Left renal cortex interstitium (tissue), 4 donors: Measurements from ENCODE around the gene KRTAP10-5. TPM values are rescaled to one million over a fixed set of nuclear protein-coding genes. Genes with fewer than 3 reads are reported as not detected.
"Not testable (repeated sequence)": the region's sequence is repeated elsewhere in the genome, so short reads cannot be mapped to it uniquely, and the experiment has no call there.

Experiments used
- DNase-seq, 4 donors: peaks; one replicate each; pipeline ENCODE4 v3.0.0-alpha.2; 2013; ENCODE audit warnings: low read depth in 4 of 4, low spot score in 2 of 4, missing footprints in 1 of 4
- polyA plus RNA-seq, 4 donors: library from polyadenylated mRNA; unstranded; fragments of 120-200 nt; gene quantifications; one replicate each; pipeline ENCODE4 v1.2.1, GENCODE V29; 2013; ENCODE audit not compliant: insufficient read length in 4 of 4

The KRTAP10-5 gene
- not detected for polyA plus RNA-seq

DNA sequence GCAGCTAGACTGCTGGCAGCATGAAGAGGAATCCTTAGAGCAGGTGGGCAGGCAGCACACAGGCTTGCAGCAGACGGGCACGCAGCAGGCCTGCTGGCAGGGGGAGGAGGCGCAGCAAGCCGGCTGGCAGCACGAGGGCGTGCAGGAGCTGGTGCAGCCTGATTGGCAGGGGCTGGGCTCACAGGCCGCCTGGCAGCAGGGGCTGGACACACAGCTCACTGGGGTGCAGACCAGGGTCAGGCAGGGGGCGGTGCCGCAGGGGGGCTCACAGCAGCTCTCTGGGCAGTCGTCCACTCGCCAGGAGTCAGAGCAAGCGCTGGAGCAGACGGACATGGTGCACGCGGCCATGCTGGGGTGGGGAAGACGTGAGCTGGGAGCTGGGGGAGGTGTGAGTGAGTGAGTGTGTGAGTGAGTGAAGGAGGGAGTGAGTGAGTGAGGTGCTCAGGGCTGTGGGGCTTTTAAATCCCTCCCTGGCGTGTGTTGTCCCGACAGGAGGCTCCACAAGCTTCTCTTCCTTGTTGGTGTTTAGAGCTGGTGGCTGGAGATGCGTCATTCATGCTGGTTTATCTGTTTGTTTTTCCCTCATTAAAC, at the start of gene KRTAP10-5:
Gene KRTAP10-5 (minus strand): TSS at position 374 of the 591 bp plus-strand sequence. CDS start 26 bp downstream, at position 348.
- DNase-seq = not testable (repeated sequence)

DNA sequence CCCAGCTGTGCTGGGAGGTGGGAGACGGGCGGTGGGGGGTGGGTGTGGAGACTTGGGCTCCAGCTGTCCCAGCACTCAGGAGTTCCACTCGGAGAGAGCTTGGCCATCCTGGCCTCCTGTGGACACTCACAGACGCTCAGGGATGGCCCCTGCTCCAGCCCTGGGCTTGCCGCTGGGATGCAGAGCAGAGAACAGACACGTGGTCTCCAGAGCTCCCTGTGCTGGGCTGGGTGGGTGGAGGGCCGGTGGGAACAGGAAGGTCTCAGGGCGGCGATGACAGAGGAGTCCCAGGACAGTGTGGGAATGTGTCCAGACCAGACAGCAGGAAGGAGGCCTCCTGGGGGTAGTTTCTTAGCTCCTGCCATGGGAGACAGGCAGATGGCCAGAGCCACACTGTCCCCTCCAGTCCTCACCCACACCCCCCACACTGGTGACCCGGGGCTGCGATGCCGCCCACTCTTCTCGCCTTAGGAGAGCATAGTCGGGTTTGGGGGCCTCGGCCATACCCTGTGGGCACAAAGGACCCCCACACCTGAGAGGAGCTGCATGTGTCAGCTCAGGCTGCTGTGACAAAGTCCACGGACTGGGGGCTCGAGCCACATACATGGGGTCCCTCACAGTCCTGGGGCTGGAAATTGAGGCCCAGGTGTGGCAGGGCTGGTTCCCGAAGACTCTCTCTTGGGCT, 48.4 kb upstream of the KRTAP10-5 start:
- no peak for DNase-seq

DNA sequence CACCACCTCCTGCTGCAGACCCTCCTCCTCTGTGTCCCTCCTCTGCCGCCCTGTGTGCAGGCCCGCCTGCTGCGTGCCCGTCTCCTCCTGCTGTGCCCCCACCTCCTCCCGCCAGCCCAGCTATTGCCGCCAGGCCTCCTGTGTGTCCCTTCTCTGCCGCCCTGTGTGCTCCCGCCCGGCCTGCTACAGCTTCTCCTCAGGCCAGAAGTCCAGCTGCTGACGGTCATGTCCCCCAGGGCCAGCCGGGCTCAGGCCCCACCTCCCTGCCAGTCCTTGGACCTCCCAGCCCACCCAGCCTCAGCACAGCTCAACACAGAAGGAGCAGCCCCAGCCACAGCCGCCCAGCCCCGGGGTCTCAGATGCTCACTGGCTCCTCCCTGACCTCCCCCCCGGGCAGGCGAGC, 47.4 kb upstream of the KRTAP10-5 start:
- not testable (repeated sequence) for DNase-seq

DNA sequence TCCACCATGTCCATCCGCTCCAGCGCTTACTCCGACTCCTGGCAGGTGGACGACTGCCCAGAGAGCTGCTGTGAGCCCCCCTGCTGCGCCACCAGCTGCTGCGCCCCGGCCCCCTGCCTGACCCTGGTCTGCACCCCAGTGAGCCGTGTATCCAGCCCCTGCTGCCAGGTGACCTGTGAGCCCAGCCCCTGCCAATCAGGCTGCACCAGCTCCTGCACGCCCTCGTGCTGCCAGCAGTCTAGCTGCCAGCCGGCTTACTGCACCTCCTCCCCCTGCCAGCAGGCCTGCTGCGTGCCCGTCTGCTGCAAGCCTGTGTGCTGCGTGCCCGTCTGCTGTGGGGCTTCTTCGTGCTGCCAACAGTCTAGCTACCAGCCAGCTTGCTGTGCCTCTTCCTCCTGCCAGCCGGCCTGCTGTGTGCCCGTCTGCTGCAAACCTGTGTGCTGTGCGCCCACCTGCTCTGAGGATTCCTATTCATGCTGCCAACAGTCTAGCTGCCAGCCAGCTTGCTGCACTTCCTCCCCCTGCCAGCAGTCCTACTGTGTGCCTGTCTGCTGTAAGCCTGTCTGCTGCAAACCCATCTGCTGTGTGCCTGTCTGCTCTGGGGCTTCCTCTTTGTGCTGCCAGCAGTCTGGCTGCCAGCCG, 46.9 kb upstream of the KRTAP10-5 start:
- not testable (repeated sequence) for DNase-seq

- DNase-seq = no peak
These were observed 46.3 kb upstream of the KRTAP10-5 start, which contains the start of gene KRTAP10-9 for GRCh38 chr21:44626673-44627143. TSS of gene KRTAP10-9 (plus strand) at chr21:44627093. CDS start at chr21:44627172, 79 bp downstream.

DNA sequence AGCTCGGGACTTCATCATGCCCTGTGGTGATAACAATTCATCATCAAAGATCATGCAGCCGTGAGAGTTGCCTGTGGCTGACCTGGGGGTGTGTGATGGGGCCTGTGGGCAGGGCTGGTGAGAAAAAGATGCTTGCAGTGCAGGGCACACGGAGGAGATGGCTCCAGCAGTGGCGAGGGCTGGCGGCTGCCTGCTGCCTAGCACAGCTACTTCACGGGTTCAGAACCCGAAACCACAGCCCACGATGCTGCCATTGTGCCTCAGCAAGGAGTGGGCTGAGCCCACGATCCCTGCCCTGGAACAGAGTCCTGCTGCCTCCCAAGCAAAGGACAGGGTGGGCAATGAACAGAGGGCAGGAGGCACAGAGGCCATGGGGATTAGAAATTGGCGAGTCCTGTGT, 45.9 kb upstream of the KRTAP10-5 start:
- no peak for DNase-seq

DNA sequence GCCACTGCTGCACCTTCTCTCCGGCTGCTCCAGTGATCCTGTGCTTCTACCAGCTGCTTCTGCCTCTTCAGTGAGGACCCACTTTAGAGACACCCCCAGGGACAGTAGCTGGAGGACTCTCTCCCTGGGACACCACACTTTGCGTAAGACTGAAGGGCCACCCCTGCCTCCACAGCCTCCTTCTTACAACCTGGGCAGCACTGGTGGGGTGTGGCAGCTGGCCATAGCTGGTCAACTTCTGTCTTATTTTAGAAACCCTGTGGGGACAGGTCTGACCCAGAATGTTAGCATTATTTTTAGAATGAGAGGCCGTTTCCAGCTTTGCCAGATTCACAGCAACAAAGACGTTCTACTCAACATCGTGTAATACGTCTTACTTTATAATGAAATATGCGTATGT, 45.4 kb upstream of the KRTAP10-5 start:
- no peak for DNase-seq

GRCh38 chr21:44623575-44623974, 43.2 kb upstream of the KRTAP10-5 start:
- no peak for DNase-seq

GRCh38 chr21:44619886-44620285, 39.5 kb upstream of the KRTAP10-5 start:
- no peak for DNase-seq

GRCh38 chr21:44618909-44619308, 38.5 kb upstream of the KRTAP10-5 start:
- no peak for DNase-seq

GRCh38 chr21:44618504-44618903, 38.1 kb upstream of the KRTAP10-5 start:
- DNase-seq = no peak

- no peak for DNase-seq
These were observed 36.7 kb upstream of the KRTAP10-5 start for GRCh38 chr21:44617071-44617501.

- DNase-seq = no peak
These were observed 36.2 kb upstream of the KRTAP10-5 start for GRCh38 chr21:44616591-44616926.

DNA sequence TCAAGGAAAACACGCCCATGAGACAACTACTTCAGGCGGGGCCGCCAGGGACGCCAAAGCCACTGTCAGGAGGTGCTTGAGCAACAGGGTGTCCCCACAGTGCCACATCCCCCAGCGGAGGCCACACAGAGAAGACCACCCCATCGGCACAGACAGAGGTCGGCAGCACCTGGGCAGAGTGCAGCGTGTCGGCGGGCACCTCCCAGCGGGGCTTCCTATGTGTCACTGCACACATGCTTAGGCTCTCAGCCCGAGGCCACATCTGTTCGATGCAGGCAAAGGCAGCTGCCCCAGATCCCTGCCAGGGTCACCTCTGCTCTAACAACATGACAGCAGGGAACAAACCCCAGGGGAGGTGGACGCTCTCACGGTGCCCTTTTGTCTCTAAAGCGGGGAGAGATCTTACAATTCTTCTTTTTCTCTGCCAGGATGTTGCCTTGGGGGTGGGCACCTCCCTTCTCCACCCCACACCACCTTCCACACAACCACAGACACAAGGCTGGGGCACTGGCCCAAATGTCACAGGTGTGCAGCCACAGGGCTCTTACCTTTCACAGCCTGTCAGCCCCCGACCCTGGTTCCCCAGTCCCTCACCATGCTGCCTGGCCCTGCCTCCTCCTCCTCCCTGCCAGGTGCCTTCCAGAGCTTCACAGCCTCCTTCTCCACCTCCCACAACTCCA, 35.6 kb upstream of the KRTAP10-5 start:
- no peak for DNase-seq

DNA sequence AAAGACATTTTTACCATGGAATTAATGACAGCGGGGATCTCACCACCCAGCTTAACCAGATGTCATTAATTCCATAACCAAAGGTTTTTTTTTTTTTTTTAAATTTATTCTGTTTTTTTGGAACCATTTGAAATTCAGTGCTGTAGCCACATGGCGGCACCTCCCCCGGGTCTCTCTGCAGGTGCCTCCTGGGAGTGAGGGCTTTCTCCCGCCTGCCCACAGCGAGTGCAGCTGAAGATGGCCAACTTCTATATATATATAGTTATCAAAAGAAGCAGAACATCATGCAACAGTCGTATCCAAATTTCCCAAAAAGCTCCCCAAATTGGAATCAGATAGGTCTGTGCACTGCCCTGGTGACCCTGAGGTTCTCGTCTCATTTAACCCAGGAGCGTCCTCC, 35.1 kb upstream of the KRTAP10-5 start:
- no peak for DNase-seq

GRCh38 chr21:44614961-44615391, 34.6 kb upstream of the KRTAP10-5 start:
- DNase-seq = no peak

GRCh38 chr21:44614161-44614631, 33.8 kb upstream of the KRTAP10-5 start:
- DNase-seq = no peak

GRCh38 chr21:44613386-44614155, 33.2 kb upstream of the KRTAP10-5 start:
- DNase-seq = no peak

DNA sequence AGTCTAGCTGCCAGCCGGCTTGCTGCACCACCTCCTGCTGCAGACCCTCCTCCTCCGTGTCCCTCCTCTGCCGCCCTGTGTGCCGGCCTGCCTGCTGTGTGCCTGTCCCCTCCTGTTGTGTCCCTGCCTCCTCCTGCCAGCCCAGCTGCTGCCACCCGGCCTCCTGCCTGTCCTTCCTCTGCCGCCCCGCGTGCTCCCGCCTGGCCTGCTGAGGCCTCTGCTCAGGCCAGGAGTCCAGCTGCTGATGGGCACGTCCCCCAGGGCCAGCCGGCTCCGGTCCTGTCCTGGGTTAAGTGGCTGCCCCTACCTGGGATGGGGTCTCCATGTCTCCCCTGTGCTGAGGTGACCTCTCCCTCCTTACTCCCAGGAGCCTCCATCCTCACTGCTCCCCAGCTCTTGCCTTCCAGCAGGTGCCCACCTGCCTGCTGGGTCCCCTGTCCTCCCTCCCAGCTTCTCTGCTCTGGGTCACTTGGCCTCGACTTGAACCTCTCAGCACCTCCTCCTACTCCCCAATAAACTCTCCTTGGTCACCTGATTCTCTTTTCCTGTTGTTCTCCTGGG, 32.3 kb upstream of the KRTAP10-5 start:
- DNase-seq = no peak

DNA sequence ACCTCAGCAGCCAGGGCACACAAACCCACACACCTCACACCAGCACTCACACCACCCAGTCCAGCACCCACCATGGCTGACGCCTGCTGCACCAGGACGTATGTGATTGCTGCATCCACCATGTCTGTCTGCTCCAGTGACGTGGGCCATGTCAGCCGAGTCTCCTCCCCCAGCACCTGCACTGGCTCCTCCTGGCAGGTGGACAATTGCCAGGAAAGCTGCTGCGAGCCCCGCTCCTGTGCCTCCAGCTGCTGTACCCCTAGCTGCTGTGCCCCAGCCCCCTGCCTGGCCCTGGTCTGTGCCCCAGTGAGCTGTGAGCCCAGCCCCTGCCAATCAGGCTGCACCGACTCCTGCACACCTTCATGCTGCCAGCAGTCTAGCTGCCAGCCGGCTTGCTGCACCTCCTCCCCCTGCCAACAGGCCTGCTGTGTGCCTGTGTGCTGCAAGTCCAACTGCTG, 31.7 kb upstream of the KRTAP10-5 start, which contains the start of gene KRTAP10-8:
Gene KRTAP10-8 (plus strand): TSS at position 51 of the 458 bp plus-strand sequence. CDS start 22 bp downstream, at position 73.
- DNase-seq = no peak
